Measurements from ENCODE around the gene ACBD4.

The ACBD4 gene

DNA sequence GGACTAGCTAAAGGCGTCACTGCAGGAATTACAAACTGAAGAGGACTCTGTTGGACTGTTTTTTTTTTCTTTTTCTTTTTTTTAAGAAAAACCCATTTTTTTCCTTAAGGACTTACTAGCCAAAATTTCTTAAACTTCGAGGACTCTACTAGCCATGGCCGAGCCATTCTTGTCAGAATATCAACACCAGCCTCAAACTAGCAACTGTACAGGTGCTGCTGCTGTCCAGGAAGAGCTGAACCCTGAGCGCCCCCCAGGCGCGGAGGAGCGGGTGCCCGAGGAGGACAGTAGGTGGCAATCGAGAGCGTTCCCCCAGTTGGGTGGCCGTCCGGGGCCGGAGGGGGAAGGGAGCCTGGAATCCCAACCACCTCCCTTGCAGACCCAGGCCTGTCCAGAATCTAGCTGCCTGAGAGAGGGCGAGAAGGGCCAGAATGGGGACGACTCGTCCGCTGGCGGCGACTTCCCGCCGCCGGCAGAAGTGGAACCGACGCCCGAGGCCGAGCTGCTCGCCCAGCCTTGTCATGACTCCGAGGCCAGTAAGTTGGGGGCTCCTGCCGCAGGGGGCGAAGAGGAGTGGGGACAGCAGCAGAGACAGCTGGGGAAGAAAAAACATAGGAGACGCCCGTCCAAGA, 13.7 kb downstream of the ACBD4 start:
- H3K27ac ChIP-seq, result peak overlapping the region; percentile 99
- TF ChIP-seq, protein P1, sequence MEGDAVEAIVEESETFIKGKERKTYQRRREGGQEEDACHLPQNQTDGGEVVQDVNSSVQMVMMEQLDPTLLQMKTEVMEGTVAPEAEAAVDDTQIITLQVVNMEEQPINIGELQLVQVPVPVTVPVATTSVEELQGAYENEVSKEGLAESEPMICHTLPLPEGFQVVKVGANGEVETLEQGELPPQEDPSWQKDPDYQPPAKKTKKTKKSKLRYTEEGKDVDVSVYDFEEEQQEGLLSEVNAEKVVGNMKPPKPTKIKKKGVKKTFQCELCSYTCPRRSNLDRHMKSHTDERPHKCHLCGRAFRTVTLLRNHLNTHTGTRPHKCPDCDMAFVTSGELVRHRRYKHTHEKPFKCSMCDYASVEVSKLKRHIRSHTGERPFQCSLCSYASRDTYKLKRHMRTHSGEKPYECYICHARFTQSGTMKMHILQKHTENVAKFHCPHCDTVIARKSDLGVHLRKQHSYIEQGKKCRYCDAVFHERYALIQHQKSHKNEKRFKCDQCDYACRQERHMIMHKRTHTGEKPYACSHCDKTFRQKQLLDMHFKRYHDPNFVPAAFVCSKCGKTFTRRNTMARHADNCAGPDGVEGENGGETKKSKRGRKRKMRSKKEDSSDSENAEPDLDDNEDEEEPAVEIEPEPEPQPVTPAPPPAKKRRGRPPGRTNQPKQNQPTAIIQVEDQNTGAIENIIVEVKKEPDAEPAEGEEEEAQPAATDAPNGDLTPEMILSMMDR (IDR thresholded peaks at IDR 0.05), result peak; percentile 86
- no peak for TF ChIP-seq ZFX (IDR thresholded peaks at IDR 0.05; ENCODE audit: borderline replicate concordance)

DNA sequence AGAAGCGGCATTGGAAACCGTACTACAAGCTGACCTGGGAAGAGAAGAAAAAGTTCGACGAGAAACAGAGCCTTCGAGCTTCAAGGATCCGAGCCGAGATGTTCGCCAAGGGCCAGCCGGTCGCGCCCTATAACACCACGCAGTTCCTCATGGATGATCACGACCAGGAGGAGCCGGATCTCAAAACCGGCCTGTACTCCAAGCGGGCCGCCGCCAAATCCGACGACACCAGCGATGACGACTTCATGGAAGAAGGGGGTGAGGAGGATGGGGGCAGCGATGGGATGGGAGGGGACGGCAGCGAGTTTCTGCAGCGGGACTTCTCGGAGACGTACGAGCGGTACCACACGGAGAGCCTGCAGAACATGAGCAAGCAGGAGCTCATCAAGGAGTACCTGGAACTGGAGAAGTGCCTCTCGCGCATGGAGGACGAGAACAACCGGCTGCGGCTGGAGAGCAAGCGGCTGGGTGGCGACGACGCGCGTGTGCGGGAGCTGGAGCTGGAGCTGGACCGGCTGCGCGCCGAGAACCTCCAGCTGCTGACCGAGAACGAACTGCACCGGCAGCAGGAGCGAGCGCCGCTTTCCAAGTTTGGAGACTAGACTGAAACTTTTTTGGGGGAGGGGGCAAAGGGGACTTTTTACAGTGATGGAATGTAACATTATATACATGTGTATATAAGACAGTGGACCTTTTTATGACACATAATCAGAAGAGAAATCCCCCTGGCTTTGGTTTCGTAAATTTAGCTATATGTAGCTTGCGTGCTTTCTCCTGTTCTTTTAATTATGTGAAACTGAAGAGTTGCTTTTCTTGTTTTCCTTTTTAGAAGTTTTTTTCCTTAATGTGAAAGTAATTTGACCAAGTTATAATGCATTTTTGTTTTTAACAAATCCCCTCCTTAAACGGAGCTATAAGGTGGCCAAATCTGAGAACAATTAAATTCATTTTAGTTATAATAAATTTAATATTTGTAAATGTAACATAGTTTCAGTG, 14.5 kb downstream of the ACBD4 start:
- TF ChIP-seq, protein P1 (IDR thresholded peaks at IDR 0.05), result no peak
- no peak for TF ChIP-seq ZFX (IDR thresholded peaks at IDR 0.05; ENCODE audit: borderline replicate concordance)
- H3K27ac ChIP-seq, result peak overlapping the region; percentile 99

DNA sequence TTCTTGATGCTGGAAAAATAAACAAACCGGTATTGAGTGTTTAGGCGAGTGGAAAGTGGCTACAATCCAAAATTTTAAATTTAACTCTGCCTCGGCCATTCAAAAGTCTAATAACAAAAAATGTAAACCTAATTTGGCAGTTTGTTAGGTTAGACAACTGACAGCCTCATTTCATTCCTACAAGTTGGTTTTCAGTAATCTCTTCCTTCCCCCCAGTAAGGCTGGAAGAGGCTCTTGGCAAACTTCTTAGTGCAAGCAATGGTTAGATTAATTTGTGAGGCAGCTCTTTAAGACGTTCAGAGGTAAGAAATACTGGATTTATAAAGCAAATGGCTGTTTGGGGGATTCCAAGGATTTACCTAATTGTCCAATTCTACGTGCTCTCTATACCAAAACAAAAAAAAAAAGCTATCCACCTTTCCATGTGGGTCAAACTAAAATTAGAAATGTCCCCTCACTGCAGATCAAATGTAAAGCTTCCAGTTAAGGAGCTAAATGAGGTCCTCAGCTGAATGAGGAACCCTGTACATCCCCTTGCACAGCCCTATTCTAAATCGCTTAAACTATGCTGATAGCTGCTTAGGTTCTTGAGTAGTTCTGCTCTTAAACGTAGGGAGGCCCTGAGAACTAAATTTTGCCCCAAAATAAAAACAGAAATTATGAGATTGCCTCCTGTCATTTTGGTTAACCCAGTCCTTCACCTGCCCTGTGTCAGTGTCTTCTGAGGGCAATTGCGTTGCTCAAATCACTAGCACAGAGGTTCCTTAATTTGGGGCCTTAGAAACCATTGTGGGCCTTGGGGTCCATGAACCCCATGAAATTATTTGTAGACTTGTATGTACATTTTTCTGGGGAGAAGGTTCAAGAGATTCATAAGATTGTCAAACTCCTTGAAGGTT, 15.7 kb downstream of the ACBD4 start:
- TF ChIP-seq, protein P1 (IDR thresholded peaks at IDR 0.05), result no peak
- no peak for TF ChIP-seq ZFX (IDR thresholded peaks at IDR 0.05; ENCODE audit: borderline replicate concordance)
- H3K27ac ChIP-seq, result peak overlapping the region; percentile 99

DNA sequence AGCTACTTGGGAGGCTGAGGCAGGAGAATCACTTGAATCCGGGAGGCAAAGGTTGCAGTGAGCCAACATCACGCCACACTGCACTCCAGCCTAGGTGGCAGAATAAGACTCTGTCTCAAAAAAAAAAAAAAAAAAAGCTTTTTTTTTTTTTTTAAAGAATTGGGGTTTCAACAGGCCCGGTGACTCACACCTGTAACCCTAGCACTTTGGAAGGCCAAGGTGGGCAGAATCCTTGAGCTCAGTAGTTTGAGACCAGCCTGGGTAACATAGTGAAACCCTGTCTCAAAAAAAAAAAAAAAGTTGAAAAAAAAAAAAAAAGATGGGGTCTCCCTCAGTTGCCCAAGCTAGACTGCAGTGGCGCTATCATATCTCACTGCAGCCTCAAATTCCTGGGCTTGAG, 19.5 kb downstream of the ACBD4 start:
- no peak for TF ChIP-seq ZFX (IDR thresholded peaks at IDR 0.05; ENCODE audit: borderline replicate concordance)
- TF ChIP-seq, protein P1 (IDR thresholded peaks at IDR 0.05), result no peak
- H3K27ac ChIP-seq, result peak overlapping the region; percentile 44; the same call in 1 of the 2 replicates

DNA sequence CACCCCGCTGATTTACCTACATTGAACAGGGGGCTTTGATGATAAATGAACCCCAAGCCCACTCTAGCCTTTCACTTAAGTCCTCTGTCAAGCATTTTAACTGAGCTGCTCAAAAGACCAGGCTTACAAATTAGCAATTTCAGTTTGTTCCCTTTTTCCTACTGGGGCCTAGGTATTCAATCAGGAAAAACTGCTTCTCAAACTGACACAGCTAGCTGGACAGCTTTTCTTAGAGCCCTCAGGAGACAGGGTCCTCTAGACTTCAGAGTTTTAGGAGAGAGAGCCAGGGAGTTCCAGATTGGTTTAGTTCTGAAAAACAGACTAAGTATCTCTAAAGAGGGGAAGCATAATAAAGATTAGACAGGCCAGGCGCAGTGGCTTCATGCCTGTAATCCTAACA, 20.0 kb downstream of the ACBD4 start:
- peak overlapping the region; percentile 44 for H3K27ac ChIP-seq
- no peak for TF ChIP-seq ZFX (IDR thresholded peaks at IDR 0.05; ENCODE audit: borderline replicate concordance)
- TF ChIP-seq, protein P1 (IDR thresholded peaks at IDR 0.05), result no peak

DNA sequence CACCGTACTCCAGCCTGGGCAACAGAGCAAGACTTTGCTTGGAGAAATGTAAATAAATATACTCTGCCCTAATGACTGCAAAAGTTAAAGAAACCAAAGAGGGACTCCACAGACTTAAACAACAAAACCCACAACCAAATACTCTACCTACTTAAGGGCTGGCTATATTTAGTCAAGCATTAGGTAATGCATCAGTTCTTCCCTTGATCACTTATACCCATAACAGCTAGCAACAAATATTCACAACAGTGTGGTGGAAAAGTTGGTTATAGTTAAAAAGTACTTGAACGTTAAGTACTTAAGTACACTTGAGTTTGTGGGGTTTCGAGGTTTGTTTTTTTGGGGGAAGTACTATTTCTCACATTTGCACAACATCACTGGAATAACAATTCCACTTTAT, 20.8 kb downstream of the ACBD4 start:
- TF ChIP-seq, protein P1 (IDR thresholded peaks at IDR 0.05), result no peak
- no peak for TF ChIP-seq ZFX (IDR thresholded peaks at IDR 0.05; ENCODE audit: borderline replicate concordance)
- peak overlapping the region; percentile 44 for H3K27ac ChIP-seq
